T-helper 9 cell (primary cell): ENCODE data around the gene CLRN2.
"Not testable (repeated sequence)": the region's sequence is repeated elsewhere in the genome, so short reads cannot be mapped to it uniquely, and the experiment has no call there.

Experiments used
- DNase-seq: peaks from one replicate; pipeline ENCODE4 v3.0.0-alpha.2; 2020

Gene CLRN2

GRCh38 chr4:17546222-17546621 lies 31.3 kb downstream of the CLRN2 start:
- DNase-seq: no peak

GRCh38 chr4:17546678-17547077 lies 31.7 kb downstream of the CLRN2 start:
- no peak for DNase-seq

GRCh38 chr4:17550549-17550948 lies 35.6 kb downstream of the CLRN2 start:
- no peak for DNase-seq

DNA sequence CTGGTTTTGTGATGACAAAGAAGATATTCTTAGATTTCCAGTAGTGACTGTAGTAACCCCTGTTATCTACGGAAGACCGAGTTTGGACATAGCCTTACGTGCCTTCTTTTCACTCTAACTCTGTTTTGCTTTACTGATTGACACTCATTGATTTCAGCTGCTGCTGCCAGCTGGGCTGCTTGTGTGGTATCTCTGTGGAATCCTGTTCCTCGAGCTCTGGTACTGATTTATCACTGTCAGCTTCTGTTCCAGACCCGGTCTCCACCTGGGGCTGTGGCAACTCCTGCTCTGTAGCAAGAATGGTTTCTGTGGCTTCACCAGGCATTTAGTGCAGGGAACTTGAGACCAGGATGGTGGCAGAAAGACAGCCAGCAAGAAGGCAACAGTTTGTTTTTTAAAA lies 37.5 kb downstream of the CLRN2 start:
- no peak for DNase-seq

GRCh38 chr4:17554568-17554967 lies 39.6 kb downstream of the CLRN2 start:
- no peak for DNase-seq

GRCh38 chr4:17556498-17556897 lies 41.5 kb downstream of the CLRN2 start:
- no peak for DNase-seq

GRCh38 chr4:17557880-17558279 lies 42.9 kb downstream of the CLRN2 start:
- DNase-seq: no peak

DNA sequence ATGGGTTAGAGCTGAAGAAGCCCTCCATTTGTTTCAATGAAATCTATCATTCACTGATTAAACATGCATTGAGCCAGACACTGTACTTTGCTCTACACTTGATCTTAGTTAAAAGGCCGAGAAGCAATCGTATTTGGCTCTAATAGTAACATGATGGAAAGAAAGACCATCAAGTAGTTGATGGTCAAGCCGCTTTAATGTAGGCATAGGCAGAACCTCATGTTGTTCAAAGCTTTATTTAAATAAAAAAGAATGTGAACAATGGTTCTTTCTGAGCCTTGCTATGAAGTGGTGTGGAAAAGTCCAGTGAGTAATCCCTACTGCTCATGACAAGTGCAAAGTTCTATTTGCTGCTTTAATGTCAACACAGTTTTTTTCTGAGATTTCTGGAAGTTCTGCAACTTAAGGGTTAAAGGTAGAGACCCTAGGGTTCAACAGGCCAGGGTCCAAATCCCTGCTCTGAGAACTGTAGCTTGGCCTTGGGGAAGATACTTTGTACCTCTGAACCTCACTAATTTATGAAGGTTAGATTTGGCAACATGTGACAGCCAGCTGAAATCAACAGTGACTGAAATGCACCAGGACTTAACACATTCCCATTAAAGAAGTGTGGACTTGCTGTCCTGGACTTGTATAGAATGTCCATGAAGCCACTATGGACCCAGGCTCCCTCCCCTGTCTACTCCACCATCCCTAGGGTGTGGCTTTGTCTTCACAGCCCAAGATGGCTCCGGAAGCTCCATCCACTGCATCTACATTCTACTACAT lies 44.2 kb downstream of the CLRN2 start:
- DNase-seq: no peak

DNA sequence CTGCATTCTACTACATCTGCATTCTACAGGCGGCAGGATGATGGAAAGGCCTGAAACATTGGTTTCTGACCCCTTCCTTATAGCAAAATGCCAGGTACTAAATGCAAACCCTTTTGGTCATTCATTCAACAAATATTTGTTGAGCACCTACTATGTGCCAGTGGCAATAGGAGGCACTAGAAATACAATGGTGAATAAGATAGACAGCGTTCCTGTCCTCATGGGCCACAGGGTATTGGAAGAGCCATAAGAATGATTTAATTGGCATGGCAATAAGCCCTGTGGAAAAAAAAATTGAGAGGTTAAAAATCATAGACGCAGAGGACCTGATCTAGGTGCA lies 44.7 kb downstream of the CLRN2 start:
- no peak for DNase-seq

- no peak for DNase-seq
Observed at GRCh38 chr4:17560065-17560673, 45.2 kb downstream of the CLRN2 start.

DNA sequence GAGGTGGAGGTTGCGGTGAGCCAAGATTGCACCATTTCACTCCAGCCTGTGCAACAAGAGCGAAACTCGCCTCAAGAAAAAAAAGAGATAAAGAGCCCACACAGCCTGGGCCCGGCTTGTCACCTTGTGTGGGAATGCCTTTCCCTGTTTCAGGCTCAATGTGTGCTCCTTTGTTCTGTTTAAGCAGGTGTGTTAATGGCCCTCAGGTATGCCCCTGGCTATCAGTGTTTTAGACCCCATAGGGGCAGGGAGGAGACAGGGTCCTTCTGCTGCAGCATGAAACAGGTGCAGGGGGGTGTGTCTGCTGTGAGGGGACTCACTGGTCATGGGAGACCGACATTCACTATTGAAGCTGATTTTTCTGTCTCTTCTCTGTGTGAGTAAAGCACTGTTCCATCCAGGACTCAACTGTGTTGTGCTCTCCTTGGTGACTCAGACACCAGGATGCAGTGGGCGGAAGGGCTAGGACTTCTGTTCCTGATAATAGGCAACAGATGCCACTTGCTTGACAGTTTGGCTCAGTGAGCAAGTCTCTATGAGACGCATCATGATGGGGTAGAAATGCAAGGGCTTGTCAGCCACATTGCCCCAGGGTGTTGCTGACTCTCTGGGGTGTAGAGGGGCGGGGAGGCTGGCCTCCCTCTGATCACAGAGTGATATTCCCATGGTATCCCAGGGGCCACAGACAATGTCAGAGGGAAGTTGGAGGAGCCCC lies 46.4 kb downstream of the CLRN2 start:
- no peak for DNase-seq

DNA sequence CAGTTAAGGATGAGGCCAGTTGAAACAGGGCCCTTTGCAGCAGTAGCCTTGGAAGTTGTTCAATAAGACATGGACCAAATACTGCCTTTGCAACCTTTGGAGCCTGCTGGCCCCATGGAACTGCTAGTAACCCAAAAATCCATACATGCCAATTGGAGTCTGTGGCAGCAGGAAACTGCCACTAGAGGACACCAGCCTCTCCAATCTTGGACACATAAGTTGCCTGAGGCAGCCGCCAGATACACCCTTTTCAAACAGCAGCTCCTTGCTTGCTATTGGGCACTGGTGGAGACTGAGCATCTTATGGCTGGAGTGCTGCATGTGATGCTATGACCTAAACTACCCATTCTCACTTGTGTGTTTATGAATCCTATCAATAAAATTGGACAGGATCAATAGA lies 47.2 kb downstream of the CLRN2 start:
- DNase-seq: no peak

GRCh38 chr4:17565846-17566245 lies 50.9 kb downstream of the CLRN2 start:
- no peak for DNase-seq

DNA sequence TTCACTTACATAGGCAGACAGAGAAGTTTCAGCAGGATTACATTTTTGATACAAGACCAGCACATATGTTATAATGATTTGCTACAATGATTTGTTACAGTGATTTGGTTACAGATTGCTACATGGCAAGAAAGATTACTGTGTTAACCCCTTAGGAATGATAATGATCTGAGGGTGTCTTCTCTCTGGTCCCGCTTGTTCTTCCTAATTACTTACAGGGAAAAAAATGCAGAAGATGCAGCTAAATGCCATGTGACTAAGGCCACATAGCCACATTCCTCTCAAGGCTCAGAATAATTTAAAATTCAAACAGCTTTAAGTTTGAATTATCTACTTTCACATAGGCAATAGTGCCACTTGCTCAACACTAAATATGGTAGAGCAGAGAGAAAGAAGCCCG lies 52.3 kb downstream of the CLRN2 start:
- DNase-seq: no peak

- DNase-seq: no peak
Observed at GRCh38 chr4:17574206-17574605, 59.2 kb downstream of the CLRN2 start.

DNA sequence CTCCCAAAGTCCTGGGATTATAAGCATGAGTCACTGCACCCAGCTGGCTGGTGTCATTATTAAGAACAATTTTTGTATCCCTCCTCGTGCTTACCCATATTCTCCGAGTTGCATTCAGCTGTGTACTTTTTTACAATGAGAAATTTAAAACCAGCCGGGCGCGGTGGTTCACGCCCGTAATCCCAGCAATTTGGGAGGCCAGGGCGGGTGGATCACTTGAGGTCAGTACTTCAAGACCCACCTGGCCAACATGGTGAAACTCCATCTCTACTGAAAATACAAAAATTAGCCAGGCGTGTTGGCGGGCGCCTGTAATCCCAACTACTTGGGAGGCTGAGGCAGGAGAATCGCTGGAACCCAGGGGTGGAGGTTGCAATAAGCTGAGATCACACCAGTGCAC lies 60.2 kb downstream of the CLRN2 start:
- DNase-seq: not testable (repeated sequence)
